Fibroblast of lung (primary cell): ENCODE data around the gene ZNF486.

ENCODE experiments used
- CTCF ChIP-seq, 2 donors: IDR thresholded peaks in 1 of 2; conservative IDR thresholded peaks in 1 of 2; 1 replicate in 1 of 2; 2 replicates in 1 of 2; pipeline ENCODE4 v1.5.1; 2011 to 2012; ENCODE audit warnings: low read length in 2 of 2, control low read depth in 1 of 2, inconsistent platforms in 1 of 2, low read depth in 1 of 2, mild to moderate bottlenecking in 1 of 2
- EZH2 ChIP-seq: IDR thresholded peaks from 2 replicates; pipeline ENCODE4 v1.5.1; 2012; ENCODE audit warnings: low read length, control low read depth, mild to moderate bottlenecking; ENCODE audit errors: missing control alignments

- TF ChIP-seq EZH2 (no peak), CTCF (conservative IDR thresholded peaks at IDR 0.05 in 1 of 2, IDR thresholded peaks at IDR 0.05 in 1 of 2; ENCODE audit: low read depth in 1 of 2, low read length in 2 of 2) (no peak)
Measured at GRCh38 chr19:20165971-20166592, 932 bp upstream of the ZNF486 start.
